H9 (cell line): ENCODE data around the gene LRP1B. TPM values are rescaled to one million over a fixed set of nuclear protein-coding genes. Genes with fewer than 3 reads are reported as not detected.

Experiments
- DNase-seq: peaks from one replicate; pipeline ENCODE4 v3.0.0-alpha.2; 2017
- H2AFZ ChIP-seq: one replicate; pipeline ENCODE4 v1.6.1; 2013; ENCODE audit warnings: mild to moderate bottlenecking, low read length, control low read depth, moderate library complexity
- H2AK5ac ChIP-seq: 2 replicates; pipeline ENCODE4 v1.6.1; 2013; ENCODE audit warnings: low read length, control low read depth, mixed read lengths; ENCODE audit not compliant: insufficient read length
- H2BK120ac ChIP-seq: one replicate; pipeline ENCODE4 v1.6.1; 2013; ENCODE audit warnings: low read depth, mild to moderate bottlenecking, low read length, control low read depth, inconsistent platforms; ENCODE audit not compliant: poor library complexity, severe bottlenecking
- H2BK12ac ChIP-seq: 2 replicates; pipeline ENCODE4 v1.6.1; 2013; ENCODE audit warnings: low read length, control low read depth, mixed read lengths, low read depth; ENCODE audit not compliant: insufficient read length
- H2BK15ac ChIP-seq: 2 replicates; pipeline ENCODE4 v1.6.1; 2013; ENCODE audit warnings: low read depth, low read length, control low read depth
- H2BK20ac ChIP-seq: one replicate; pipeline ENCODE4 v1.6.1; 2013; ENCODE audit warnings: low read depth, mild to moderate bottlenecking, low read length, control low read depth, inconsistent platforms; ENCODE audit not compliant: poor library complexity, severe bottlenecking
- H2BK5ac ChIP-seq: 2 replicates; pipeline ENCODE4 v1.6.1; 2013; ENCODE audit warnings: low read length, control low read depth, mixed read lengths; ENCODE audit not compliant: insufficient read length
- H3K14ac ChIP-seq: 2 replicates; pipeline ENCODE4 v1.6.1; 2013; ENCODE audit warnings: low read length, control low read depth; ENCODE audit not compliant: insufficient read depth
- H3K18ac ChIP-seq: 2 replicates; pipeline ENCODE4 v1.6.1; 2013; ENCODE audit warnings: low read depth, mild to moderate bottlenecking, mixed read lengths, low read length, control low read depth; ENCODE audit not compliant: insufficient read length
- H3K23ac ChIP-seq: 2 replicates; pipeline ENCODE4 v1.6.1; 2013; ENCODE audit warnings: low read length, control low read depth, mixed read lengths, low read depth; ENCODE audit not compliant: insufficient read length
- H3K23me2 ChIP-seq: 2 replicates; pipeline ENCODE4 v1.6.1; 2013; ENCODE audit warnings: low read depth, mild to moderate bottlenecking, mixed read lengths, low read length, control low read depth; ENCODE audit not compliant: insufficient read length, poor library complexity, severe bottlenecking
- H3K27ac ChIP-seq: 2 replicates; pipeline ENCODE4 v1.5.1; 2013; ENCODE audit warnings: low read length, control low read depth, mixed read lengths, low read depth; ENCODE audit not compliant: insufficient read length
- H3K27me3 ChIP-seq: 2 replicates; pipeline ENCODE4 v1.6.1; 2013; ENCODE audit warnings: low read length, control low read depth, inconsistent platforms; ENCODE audit not compliant: insufficient read depth
- H3K4ac ChIP-seq: 2 replicates; pipeline ENCODE4 v1.6.1; 2013; ENCODE audit warnings: low read depth, mild to moderate bottlenecking, control low read depth, inconsistent platforms, low read length, moderate library complexity
- H3K4me1 ChIP-seq: 2 replicates; pipeline ENCODE4 v1.6.1; 2013; ENCODE audit warnings: low read length, control low read depth, inconsistent platforms; ENCODE audit not compliant: insufficient read depth
- H3K4me2 ChIP-seq: 2 replicates; pipeline ENCODE4 v1.6.1; 2013; ENCODE audit warnings: low read length, control low read depth, mixed read lengths; ENCODE audit not compliant: insufficient read length, insufficient read depth
- H3K56ac ChIP-seq: 2 replicates; pipeline ENCODE4 v1.6.1; 2013; ENCODE audit warnings: low read depth, mild to moderate bottlenecking, mixed read lengths, low read length, control low read depth; ENCODE audit not compliant: insufficient read length
- H3K79me1 ChIP-seq: 2 replicates; pipeline ENCODE4 v1.6.1; 2013; ENCODE audit warnings: low read depth, mild to moderate bottlenecking, moderate library complexity, low read length, control low read depth, inconsistent platforms; ENCODE audit not compliant: insufficient read depth, poor library complexity, severe bottlenecking
- H3K79me2 ChIP-seq: 2 replicates; pipeline ENCODE4 v1.6.1; 2013; ENCODE audit warnings: low read length, control low read depth, inconsistent platforms; ENCODE audit not compliant: insufficient read depth
- H3K9ac ChIP-seq: 2 replicates; pipeline ENCODE4 v1.6.1; 2013; ENCODE audit warnings: low read length, control low read depth, mixed read lengths; ENCODE audit not compliant: insufficient read length; ENCODE audit errors: extremely low read depth
- H3K9me3 ChIP-seq: one replicate; pipeline ENCODE4 v1.6.1; 2013; ENCODE audit warnings: low read depth, low read length, inconsistent platforms; ENCODE audit not compliant: control insufficient read depth
- H3T11ph ChIP-seq: one replicate; pipeline ENCODE4 v1.6.1; 2013; ENCODE audit warnings: mild to moderate bottlenecking, low read length, control low read depth, inconsistent platforms
- H4K20me1 ChIP-seq: one replicate; pipeline ENCODE4 v1.6.1; 2013; ENCODE audit not compliant: control insufficient read depth, insufficient read length, insufficient read depth
- H4K5ac ChIP-seq: 2 replicates; pipeline ENCODE4 v1.6.1; 2013; ENCODE audit warnings: low read depth, mild to moderate bottlenecking, mixed read lengths, low read length, control low read depth; ENCODE audit not compliant: insufficient read length
- H4K8ac ChIP-seq: replicated peaks from 2 replicates; pipeline ENCODE4 v1.6.1; 2013; ENCODE audit warnings: low read length, control low read depth, mixed read lengths, low read depth; ENCODE audit not compliant: insufficient read length
- H4K91ac ChIP-seq: 2 replicates; pipeline ENCODE4 v1.6.1; 2013; ENCODE audit warnings: low read depth, mild to moderate bottlenecking, moderate library complexity, mixed read lengths, low read length, control low read depth; ENCODE audit not compliant: insufficient read length
- H3K27ac Mint-ChIP-seq, 3 experiments: 2 replicates in 2 of 3; 3 replicates in 1 of 3; pipeline ENCODE4 v1.8.0; 2020 to 2021; ENCODE audit warnings: mixed read lengths in 3 of 3, mild to moderate bottlenecking in 1 of 3, moderate library complexity in 1 of 3
- H3K27me3 Mint-ChIP-seq: 2 replicates; pipeline ENCODE4 v1.8.0; 2021; ENCODE audit warnings: low read depth, mild to moderate bottlenecking, moderate library complexity, mixed read lengths
- H3K36me3 Mint-ChIP-seq, 3 experiments: 2 replicates in 2 of 3; 3 replicates in 1 of 3; pipeline ENCODE4 v1.8.0; 2020 to 2021; ENCODE audit warnings: low read depth in 3 of 3, mixed read lengths in 3 of 3; ENCODE audit not compliant: insufficient read depth in 1 of 3
- H3K4me1 Mint-ChIP-seq, 2 experiments: 2 replicates each; pipeline ENCODE4 v1.8.0; 2020; ENCODE audit warnings: mixed read lengths in 2 of 2
- H3K4me3 Mint-ChIP-seq, 2 experiments: 2 replicates in 1 of 2; 3 replicates in 1 of 2; pipeline ENCODE4 v1.8.0; 2020 to 2021; ENCODE audit warnings: mild to moderate bottlenecking in 2 of 2, mixed read lengths in 2 of 2, moderate library complexity in 1 of 2
- H3K9me3 Mint-ChIP-seq, 2 experiments: 2 replicates in 1 of 2; 3 replicates in 1 of 2; pipeline ENCODE4 v1.8.0; 2020; ENCODE audit warnings: mild to moderate bottlenecking in 2 of 2, mixed read lengths in 2 of 2, moderate library complexity in 1 of 2
- CTCF ChIP-seq: fragments of 200-600 bp; sonication (generic); conservative IDR thresholded peaks from 3 replicates; pipeline ENCODE4 v1.8.0; 2021; ENCODE audit warnings: antibody characterized with exemption, mild to moderate bottlenecking
- WGBS: extraction: QIAGEN DNeasy Blood & Tissue Kit; methylation state at CpG from one replicate; pipeline ENCODE4 v1.1.7; 2013; ENCODE audit warnings: missing lambda C conversion rate, low lambda C conversion rate, mixed read lengths; ENCODE audit not compliant: insufficient read length; ENCODE audit errors: extremely low coverage; 5-methylcytosine and 5-hydroxymethylcytosine counted together
- total RNA-seq: library from RNA; stranded (reverse); gene quantifications from 2 replicates; pipeline ENCODE4 v1.2.1, GENCODE V29; 2021

Gene LRP1B
- total RNA-seq, 1 experiment from 2014 or later, result not detected

GRCh38 chr2:140457483-140457882, 1673.3 kb downstream of the LRP1B start:
- Histone ChIP-seq H3K27ac (no peak overlapping the region), H3K9me3 (no peaks in the 10 kb centered on the region), H3K23ac (no peak overlapping the region), H4K20me1 (no peaks in the 10 kb centered on the region), H3K14ac (no peak overlapping the region), H3K79me1 (no peaks in the 10 kb centered on the region), H4K5ac (no peak overlapping the region), H2AK5ac (no peak overlapping the region), H3K23me2 (no peaks in the 10 kb centered on the region), H3K4ac (no peak overlapping the region), H3K4me2 (no peak overlapping the region), H3K56ac (no peak overlapping the region), H3K79me2 (no peaks in the 10 kb centered on the region), H3T11ph (no peak overlapping the region), H2BK20ac (no peak overlapping the region), H2BK12ac (no peak overlapping the region), H4K91ac (no peak overlapping the region), H3K4me1 (no peaks in the 10 kb centered on the region), H4K8ac (no peak overlapping the region), H2BK120ac (no peak overlapping the region), H2AFZ (no peak overlapping the region), H2BK5ac (no peak overlapping the region), H3K18ac (no peak overlapping the region), H3K27me3 (no peaks in the 10 kb centered on the region), H3K9ac (no peak overlapping the region), H2BK15ac (no peak overlapping the region)
- Mint-ChIP-seq H3K27me3 (no peaks in the 10 kb centered on the region), H3K36me3 (no peaks in the 10 kb centered on the region), H3K27ac (no peak overlapping the region), H3K9me3 (no peaks in the 10 kb centered on the region), H3K4me1 (no peaks in the 10 kb centered on the region), H3K4me3 (no peak overlapping the region)
- no peak for TF ChIP-seq CTCF
- no CpG with 5 or more reads among the region's 3 CpGs for WGBS
- no peak for DNase-seq
